Caco-2 (cell line): ENCODE data around the gene ICAM3. TPM values are rescaled to one million over a fixed set of nuclear protein-coding genes. Genes with fewer than 3 reads are reported as not detected.

Experiments
- BruUV-seq: library from RNA; stranded (reverse); fragments of 400-500 nt; replicated peaks from 2 replicates; lab custom pipeline; 2021; lab: Mats Ljungman, UMichigan
- CTCF ChIA-PET: fragments of 300-600 bp; sonication (Branson Sonifier 250); formaldehyde crosslinking; loops from one replicate; lab custom pipeline; 2022; ENCODE audit warnings: antibody characterized with exemption; lab: Charles Lee
- POLR2A ChIA-PET: fragments of 300-600 bp; sonication (Branson Sonifier 250); formaldehyde crosslinking; loops from one replicate; lab custom pipeline; 2022; ENCODE audit warnings: antibody characterized with exemption; lab: Charles Lee
- DNase-seq, 2 experiments: peaks; one replicate each; pipeline versions ENCODE4 v3.0.0 to v3.0.0-alpha.2; 2020 to 2022
- H3K27me3 ChIP-seq: replicated peaks from 2 replicates; pipeline ENCODE4 v1.6.0; 2011; ENCODE audit warnings: low read length; ENCODE audit not compliant: control insufficient read depth, insufficient read depth
- H3K36me3 ChIP-seq: 2 replicates; pipeline ENCODE4 v1.5.1; 2011; ENCODE audit warnings: low read length; ENCODE audit not compliant: control insufficient read depth, insufficient read depth
- H3K4me1 ChIP-seq: fragments of 250-450 bp; sonication (Bioruptor Pico); 2 replicates; pipeline ENCODE4 v1.5.1; 2020; ENCODE audit warnings: mild to moderate bottlenecking
- H3K4me3 ChIP-seq: 2 replicates; pipeline ENCODE4 v1.5.1; 2011; ENCODE audit warnings: low read depth, mild to moderate bottlenecking, control low read depth, low read length
- H3K9me3 ChIP-seq: fragments of 250-450 bp; sonication (Bioruptor Pico); 2 replicates; pipeline ENCODE4 v1.5.1; 2020; ENCODE audit warnings: mild to moderate bottlenecking, moderate library complexity
- H3K27ac Mint-ChIP-seq: one replicate; pipeline ENCODE4 v1.8.0; 2022; ENCODE audit warnings: mixed read lengths; ENCODE audit not compliant: unreplicated experiment
- H3K27me3 Mint-ChIP-seq: one replicate; pipeline ENCODE4 v1.8.0; 2022; ENCODE audit warnings: mixed read lengths; ENCODE audit not compliant: insufficient read depth, unreplicated experiment
- H3K36me3 Mint-ChIP-seq: one replicate; pipeline ENCODE4 v1.8.0; 2022; ENCODE audit warnings: mild to moderate bottlenecking, mixed read lengths; ENCODE audit not compliant: insufficient read depth, unreplicated experiment
- H3K4me1 Mint-ChIP-seq: one replicate; pipeline ENCODE4 v1.8.0; 2022; ENCODE audit warnings: low read depth, mixed read lengths; ENCODE audit not compliant: unreplicated experiment
- H3K4me3 Mint-ChIP-seq: one replicate; pipeline ENCODE4 v1.8.0; 2022; ENCODE audit warnings: mild to moderate bottlenecking, moderate library complexity, mixed read lengths; ENCODE audit not compliant: unreplicated experiment
- H3K9me3 Mint-ChIP-seq: one replicate; pipeline ENCODE4 v1.8.0; 2022; ENCODE audit warnings: mixed read lengths; ENCODE audit not compliant: unreplicated experiment
- intact Hi-C: fragments of 100-400 bp; cut with micrococcal nuclease; formaldehyde crosslinking; loops from one replicate; pipeline ENCODE4 v1.10.0; 2022; ENCODE audit not compliant: unreplicated experiment
- total RNA-seq: library from RNA; stranded (reverse); gene quantifications from 2 replicates; pipeline ENCODE4 v1.2.3, GENCODE V29; 2022
- TF ChIP-seq, protein P1 (sequence below), 2 experiments: fragments of 200-600 bp in 1 of 2; IDR thresholded peaks; 1 replicate in 1 of 2; 2 replicates in 1 of 2; pipeline versions ENCODE4 v1.5.1 to v1.8.0; 2011 to 2022; ENCODE audit warnings: antibody characterized with exemption in 1 of 2, control low read depth in 1 of 2, inconsistent platforms in 1 of 2, low read depth in 1 of 2, low read length in 1 of 2, mild to moderate bottlenecking in 1 of 2, moderate library complexity in 1 of 2; ENCODE audit not compliant: insufficient read depth in 1 of 2, severe bottlenecking in 1 of 2, unreplicated experiment in 1 of 2

Gene ICAM3
- total RNA-seq, 1 experiment from 2014 or later: 9.8 TPM

DNA sequence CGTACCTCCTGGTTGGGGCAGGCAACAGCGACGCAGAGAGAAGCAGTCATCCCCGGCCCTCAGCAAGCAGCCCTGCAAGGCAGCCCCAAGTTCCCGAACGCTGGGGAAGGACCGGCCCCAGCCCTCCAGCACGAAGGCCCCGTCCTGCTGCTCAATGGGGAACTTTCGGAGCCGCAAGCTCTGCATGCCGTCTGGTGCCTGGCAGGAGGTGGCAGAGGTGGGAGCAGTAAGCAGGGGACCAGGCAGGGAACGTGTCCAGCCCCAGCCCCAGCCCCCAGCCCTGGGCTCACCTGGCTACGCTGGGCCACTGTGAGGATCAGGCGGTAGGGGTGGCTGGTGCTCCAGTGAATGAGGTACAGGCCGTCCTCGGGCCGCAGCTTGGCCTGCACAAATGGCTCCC lies 22.8 kb upstream of the ICAM3 start:
- ChIA-PET CTCF (no interaction called here), POLR2A (no interaction called here)
- H3K27me3 ChIP-seq: no peaks in the 10 kb centered on the region
- no peaks in the 10 kb centered on the region for H3K4me1 ChIP-seq
- H3K9me3 Mint-ChIP-seq: no peaks in the 10 kb centered on the region
- intact Hi-C loops: no loop called here
- H3K4me3 ChIP-seq: no peak overlapping the region
- H3K4me3 Mint-ChIP-seq: no peak overlapping the region
- no TSS peak for BruUV-seq
- no peaks in the 10 kb centered on the region for H3K9me3 ChIP-seq
- H3K4me1 Mint-ChIP-seq: peaks cover 6% of the 10 kb centered on the region
- H3K36me3 ChIP-seq: no peaks in the 10 kb centered on the region; the same call in none of the 2 replicates
- no peak overlapping the region for H3K27ac Mint-ChIP-seq
- H3K36me3 Mint-ChIP-seq: peaks cover 42% of the 10 kb centered on the region
- TF ChIP-seq, protein P1, sequence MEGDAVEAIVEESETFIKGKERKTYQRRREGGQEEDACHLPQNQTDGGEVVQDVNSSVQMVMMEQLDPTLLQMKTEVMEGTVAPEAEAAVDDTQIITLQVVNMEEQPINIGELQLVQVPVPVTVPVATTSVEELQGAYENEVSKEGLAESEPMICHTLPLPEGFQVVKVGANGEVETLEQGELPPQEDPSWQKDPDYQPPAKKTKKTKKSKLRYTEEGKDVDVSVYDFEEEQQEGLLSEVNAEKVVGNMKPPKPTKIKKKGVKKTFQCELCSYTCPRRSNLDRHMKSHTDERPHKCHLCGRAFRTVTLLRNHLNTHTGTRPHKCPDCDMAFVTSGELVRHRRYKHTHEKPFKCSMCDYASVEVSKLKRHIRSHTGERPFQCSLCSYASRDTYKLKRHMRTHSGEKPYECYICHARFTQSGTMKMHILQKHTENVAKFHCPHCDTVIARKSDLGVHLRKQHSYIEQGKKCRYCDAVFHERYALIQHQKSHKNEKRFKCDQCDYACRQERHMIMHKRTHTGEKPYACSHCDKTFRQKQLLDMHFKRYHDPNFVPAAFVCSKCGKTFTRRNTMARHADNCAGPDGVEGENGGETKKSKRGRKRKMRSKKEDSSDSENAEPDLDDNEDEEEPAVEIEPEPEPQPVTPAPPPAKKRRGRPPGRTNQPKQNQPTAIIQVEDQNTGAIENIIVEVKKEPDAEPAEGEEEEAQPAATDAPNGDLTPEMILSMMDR (IDR thresholded peaks at IDR 0.05; ENCODE audit: insufficient read depth in 1 of 2, low read depth in 1 of 2, low read length in 1 of 2, severe bottlenecking in 1 of 2, unreplicated experiment in 1 of 2): no peak
- DNase-seq: no peak
- no peaks in the 10 kb centered on the region for H3K27me3 Mint-ChIP-seq

DNA sequence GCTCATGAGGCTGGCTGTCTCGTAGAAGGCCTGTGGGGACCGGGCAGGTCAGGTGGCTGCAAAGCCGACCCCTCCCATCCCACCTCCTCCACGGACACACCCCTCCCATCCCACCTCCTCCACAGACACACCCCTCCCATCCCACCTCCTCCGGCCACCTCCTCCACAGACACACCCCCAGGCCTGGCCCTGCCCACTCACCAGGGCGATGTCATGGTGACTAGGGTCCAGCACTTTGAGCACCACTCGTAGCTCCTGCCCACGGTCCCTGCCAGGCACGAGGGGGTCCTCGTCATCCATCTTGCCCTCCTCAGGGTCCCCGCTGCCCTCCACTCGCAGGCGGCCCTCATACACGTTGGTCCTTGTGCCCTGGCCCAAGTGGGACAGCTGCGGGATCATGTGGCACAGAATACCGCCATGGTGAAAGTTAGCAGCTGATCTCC lies 22.2 kb upstream of the ICAM3 start:
- no peak for DNase-seq
- H3K27ac Mint-ChIP-seq: no peak overlapping the region
- ChIA-PET POLR2A (no interaction called here), CTCF (no interaction called here)
- peaks cover 44% of the 10 kb centered on the region for H3K36me3 Mint-ChIP-seq
- H3K4me1 Mint-ChIP-seq: peaks cover 6% of the 10 kb centered on the region
- no peaks in the 10 kb centered on the region for H3K27me3 ChIP-seq
- no peak overlapping the region for H3K4me3 ChIP-seq
- H3K9me3 Mint-ChIP-seq: no peaks in the 10 kb centered on the region
- H3K27me3 Mint-ChIP-seq: no peaks in the 10 kb centered on the region
- no peaks in the 10 kb centered on the region; the same call in none of the 2 replicates for H3K36me3 ChIP-seq
- intact Hi-C loops: no loop called here
- H3K4me1 ChIP-seq: no peaks in the 10 kb centered on the region
- H3K9me3 ChIP-seq: no peaks in the 10 kb centered on the region
- no peak overlapping the region for H3K4me3 Mint-ChIP-seq
- TF ChIP-seq, protein P1 (IDR thresholded peaks at IDR 0.05; ENCODE audit: insufficient read depth in 1 of 2, low read depth in 1 of 2, low read length in 1 of 2, severe bottlenecking in 1 of 2, unreplicated experiment in 1 of 2): no peak
- BruUV-seq: no TSS peak

DNA sequence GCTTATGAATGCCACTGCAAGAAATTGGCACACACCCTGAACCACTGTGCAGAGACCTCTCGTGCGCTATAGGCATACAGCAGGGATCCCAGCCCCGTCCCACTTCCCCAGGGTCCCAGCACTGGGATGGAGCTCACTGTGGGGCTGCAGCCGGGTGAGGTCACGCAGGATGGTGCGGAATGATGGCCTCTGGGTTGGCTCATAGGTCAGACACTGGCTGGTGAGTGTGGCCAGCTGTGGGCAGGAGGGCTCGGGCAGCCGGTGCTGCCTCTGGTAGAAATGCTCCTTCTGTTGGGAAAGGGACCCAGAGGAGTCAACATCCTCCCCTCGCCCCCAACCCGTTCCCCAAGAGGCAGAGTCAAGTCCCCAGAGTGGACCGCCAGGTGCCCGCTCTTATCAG lies 17.0 kb upstream of the ICAM3 start:
- intact Hi-C loops: no loop called here
- TF ChIP-seq, protein P1 (IDR thresholded peaks at IDR 0.05; ENCODE audit: insufficient read depth in 1 of 2, low read depth in 1 of 2, low read length in 1 of 2, severe bottlenecking in 1 of 2, unreplicated experiment in 1 of 2): no peak
- no peaks in the 10 kb centered on the region for H3K9me3 Mint-ChIP-seq
- no peak for DNase-seq
- H3K4me3 Mint-ChIP-seq: no peak overlapping the region
- no TSS peak for BruUV-seq
- ChIA-PET CTCF (no interaction called here), POLR2A (no interaction called here)
- peaks cover 6% of the 10 kb centered on the region for H3K4me1 Mint-ChIP-seq
- H3K27ac Mint-ChIP-seq: no peak overlapping the region
- Histone ChIP-seq H3K4me3 (no peak overlapping the region), H3K4me1 (no peaks in the 10 kb centered on the region), H3K27me3 (no peaks in the 10 kb centered on the region), H3K36me3 (no peaks in the 10 kb centered on the region), H3K9me3 (no peaks in the 10 kb centered on the region)
- no peaks in the 10 kb centered on the region for H3K27me3 Mint-ChIP-seq
- H3K36me3 Mint-ChIP-seq: peaks cover 61% of the 10 kb centered on the region
